ENCODE data around the gene CXXC5. TPM values are rescaled to one million over a fixed set of nuclear protein-coding genes. Genes with fewer than 3 reads are reported as not detected.
"Not testable (repeated sequence)": the region's sequence is repeated elsewhere in the genome, so short reads cannot be mapped to it uniquely, and the experiment has no call there.

The CXXC5 gene
- total and polyA plus RNA-seq, 2 experiments from 2014 or later: 81.4 to 168 TPM

DNA sequence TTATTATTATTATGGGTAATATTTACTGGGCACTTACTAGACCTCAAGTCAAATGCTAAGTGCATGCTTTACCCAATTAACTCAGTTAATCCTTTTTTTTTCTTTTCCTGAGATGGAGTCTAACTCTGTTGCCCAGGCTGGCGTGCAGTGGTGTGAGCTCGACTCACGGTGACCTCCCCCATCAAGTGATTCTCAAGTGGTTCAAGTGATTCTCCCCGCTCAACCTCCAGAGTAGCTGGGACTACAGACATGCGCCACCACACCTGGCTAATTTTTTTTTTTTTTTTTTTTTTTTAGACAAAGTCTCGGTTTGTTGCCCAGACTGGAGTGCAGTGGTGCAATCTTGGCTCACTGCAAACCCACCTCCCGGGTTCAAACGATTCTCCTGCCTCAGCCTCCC, 69.1 kb downstream of the CXXC5 start:
- DNase-seq: no peak
- WGBS, 2 experiments (ENCODE audit: low coverage in 1 of 2, low lambda C conversion rate in 2 of 2, missing lambda C conversion rate in 2 of 2): 93 to 95% methylated on average over 6 to 8 of the region's 8 CpGs
- Histone ChIP-seq H3K9ac (no peak overlapping the region), H3K27ac (no peak overlapping the region), H3K4me3 (no peak overlapping the region), H3K9me3 (ENCODE audit: low read depth) (no peaks in the 10 kb centered on the region), H3K36me3 (ENCODE audit: low read depth) (no peaks in the 10 kb centered on the region), H2AFZ (no peak overlapping the region), H3F3A (ENCODE audit: insufficient read depth) (no peaks in the 10 kb centered on the region), H3K4me2 (ENCODE audit: unreplicated experiment) (no peak overlapping the region), H3K4me1 (ENCODE audit: insufficient read depth) (no peaks in the 10 kb centered on the region), H3K79me2 (ENCODE audit: insufficient read depth) (no peaks in the 10 kb centered on the region), H3K27me3 (replicated peaks; ENCODE audit: insufficient read depth) (no peaks in the 10 kb centered on the region), H4K20me1 (ENCODE audit: insufficient read depth) (no peaks in the 10 kb centered on the region), H3K9me2 (ENCODE audit: insufficient read depth) (no peaks in the 10 kb centered on the region)
- TF ChIP-seq EZH2 (IDR thresholded peaks at IDR 0.05; ENCODE audit: insufficient read depth, poor library complexity, severe bottlenecking) (no peak), EZH2phosphoT487 (IDR thresholded peaks at IDR 0.05; ENCODE audit: insufficient read depth, low read depth) (no peak)
- in situ Hi-C loops (cut with MboI): no loop called here

DNA sequence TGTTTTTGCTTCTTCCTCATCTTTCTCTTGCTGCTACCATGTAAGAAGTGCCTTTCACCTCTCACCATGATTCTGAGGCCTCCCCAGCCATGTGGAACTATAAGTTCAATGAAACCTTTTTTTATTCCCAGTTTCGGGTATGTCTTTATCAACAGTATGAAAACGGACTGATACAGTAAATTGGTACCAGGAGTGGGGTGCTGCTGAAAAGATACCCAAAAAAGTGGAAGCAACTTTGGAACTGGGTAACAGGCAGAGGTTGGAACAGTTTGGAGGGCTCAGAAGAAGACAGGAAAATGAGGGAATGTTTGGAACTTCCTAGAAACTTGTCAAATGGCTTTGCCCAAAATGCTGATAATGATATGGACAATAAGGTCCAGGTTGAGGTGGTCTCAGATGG, 70.3 kb downstream of the CXXC5 start:
- H3K9me2 ChIP-seq (ENCODE audit: insufficient read depth); DNase-seq; H3K9ac ChIP-seq; H2AFZ ChIP-seq; H3K4me3 ChIP-seq; H3K79me2 ChIP-seq (ENCODE audit: insufficient read depth); H3K27me3 ChIP-seq (replicated peaks; ENCODE audit: insufficient read depth); H3F3A ChIP-seq (ENCODE audit: insufficient read depth); H3K27ac ChIP-seq; H3K9me3 ChIP-seq (ENCODE audit: low read depth); H3K4me1 ChIP-seq (ENCODE audit: insufficient read depth); H3K36me3 ChIP-seq (ENCODE audit: low read depth); in situ Hi-C loops (cut with MboI); H3K4me2 ChIP-seq (ENCODE audit: unreplicated experiment); H4K20me1 ChIP-seq (ENCODE audit: insufficient read depth): not testable (repeated sequence)
- WGBS, 2 experiments (ENCODE audit: low coverage in 1 of 2, low lambda C conversion rate in 2 of 2, missing lambda C conversion rate in 2 of 2): 68 to 79% methylated on average over 2 of the region's 2 CpGs

DNA sequence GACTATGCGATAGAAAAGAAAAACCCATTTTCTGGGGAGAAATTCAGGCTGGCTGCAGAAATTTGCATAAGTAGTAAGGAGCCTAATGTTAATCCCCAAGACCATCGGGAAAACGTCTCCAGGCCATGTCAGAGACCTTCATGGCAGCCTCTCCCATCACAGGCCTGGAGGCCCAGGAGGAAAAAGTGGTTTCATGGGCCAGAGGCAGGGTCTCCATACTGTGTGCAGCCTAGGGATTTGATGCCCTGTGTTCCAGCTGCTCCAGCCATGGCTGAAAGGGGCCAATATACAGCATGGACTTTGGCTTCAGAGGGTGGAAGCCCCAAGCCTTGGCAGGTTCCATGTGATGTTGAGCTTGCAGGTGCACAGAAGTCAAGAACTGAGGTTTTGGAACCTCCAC, 71.8 kb downstream of the CXXC5 start:
- DNase-seq; H3K79me2 ChIP-seq (ENCODE audit: insufficient read depth); H3K9ac ChIP-seq; H3K27me3 ChIP-seq (replicated peaks; ENCODE audit: insufficient read depth); H3K9me3 ChIP-seq (ENCODE audit: low read depth); H3K4me3 ChIP-seq; in situ Hi-C loops (cut with MboI); H3K4me2 ChIP-seq (ENCODE audit: unreplicated experiment); H4K20me1 ChIP-seq (ENCODE audit: insufficient read depth); H3F3A ChIP-seq (ENCODE audit: insufficient read depth); H3K36me3 ChIP-seq (ENCODE audit: low read depth); H3K9me2 ChIP-seq (ENCODE audit: insufficient read depth); H3K4me1 ChIP-seq (ENCODE audit: insufficient read depth); H2AFZ ChIP-seq; H3K27ac ChIP-seq: not testable (repeated sequence)
- 80% methylated on average over 3 of the region's 3 CpGs for WGBS, 2 experiments (ENCODE audit: low coverage in 1 of 2, low lambda C conversion rate in 2 of 2, missing lambda C conversion rate in 2 of 2)

DNA sequence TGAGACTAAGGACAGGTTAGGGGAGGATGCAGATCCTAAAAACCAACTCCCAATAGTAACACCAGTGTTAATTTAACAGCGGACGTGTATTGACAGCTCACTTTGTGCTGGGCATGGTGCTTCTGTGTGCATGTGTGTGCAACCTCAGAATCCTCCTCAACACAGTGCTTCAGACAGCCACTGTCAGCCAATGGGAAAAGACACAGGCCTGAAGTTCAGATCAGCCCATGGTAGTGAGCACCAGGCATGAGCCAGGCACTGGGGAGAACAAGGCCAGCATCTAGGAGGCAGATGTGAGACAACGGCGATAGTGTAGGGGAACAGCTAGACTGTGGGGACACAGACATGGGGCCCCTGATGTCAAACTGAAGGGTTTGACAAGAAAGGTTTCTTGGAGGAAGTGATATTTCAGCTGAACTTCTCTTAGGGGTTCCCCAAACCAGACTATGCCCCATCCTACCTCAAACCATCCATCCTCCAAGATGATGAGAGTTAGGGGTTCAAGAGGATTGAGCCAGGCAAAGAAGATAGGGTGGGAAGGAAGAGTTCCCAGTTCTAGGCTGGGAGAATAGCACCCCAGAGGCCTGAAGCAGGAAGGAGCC, 75.9 kb downstream of the CXXC5 start:
- Histone ChIP-seq H3K9ac (no peak overlapping the region), H3K4me1 (ENCODE audit: insufficient read depth) (peaks cover 12% of the 10 kb centered on the region), H3K9me2 (ENCODE audit: insufficient read depth) (no peaks in the 10 kb centered on the region), H3K4me3 (no peak overlapping the region), H3K4me2 (ENCODE audit: unreplicated experiment) (no peak overlapping the region), H2AFZ (no peak overlapping the region), H3F3A (ENCODE audit: insufficient read depth) (no peaks in the 10 kb centered on the region), H3K79me2 (ENCODE audit: insufficient read depth) (no peaks in the 10 kb centered on the region), H3K36me3 (ENCODE audit: low read depth) (no peaks in the 10 kb centered on the region), H3K27me3 (replicated peaks; ENCODE audit: insufficient read depth) (no peaks in the 10 kb centered on the region), H3K27ac (no peak overlapping the region), H3K9me3 (ENCODE audit: low read depth) (no peaks in the 10 kb centered on the region), H4K20me1 (ENCODE audit: insufficient read depth) (no peaks in the 10 kb centered on the region)
- WGBS, 2 experiments (ENCODE audit: low coverage in 1 of 2, low lambda C conversion rate in 2 of 2, missing lambda C conversion rate in 2 of 2): 87 to 91% methylated on average over 4 of the region's 4 CpGs
- DNase-seq: no peak
- TF ChIP-seq EZH2phosphoT487 (IDR thresholded peaks at IDR 0.05; ENCODE audit: insufficient read depth, low read depth): no peak
- no peak for TF ChIP-seq EZH2 (IDR thresholded peaks at IDR 0.05; ENCODE audit: insufficient read depth, poor library complexity, severe bottlenecking)
- in situ Hi-C loops (cut with MboI): no loop called here

Measured in GM23248 (cell line).